Nephron progenitor cell (in vitro differentiated cells): ENCODE results near the gene MRPL21.

Experiments
- DNase-seq: peaks from one replicate; pipeline ENCODE4 v3.0.0; 2021
- H3K27ac Mint-ChIP-seq: 2 replicates; pipeline ENCODE4 v1.8.0; 2021; ENCODE audit warnings: mild to moderate bottlenecking, moderate library complexity, mixed read lengths
- H3K27me3 Mint-ChIP-seq: 2 replicates; pipeline ENCODE4 v1.8.0; 2021; ENCODE audit warnings: mild to moderate bottlenecking, low read depth, mixed read lengths; ENCODE audit not compliant: poor library complexity
- H3K36me3 Mint-ChIP-seq: 2 replicates; pipeline ENCODE4 v1.8.0; 2021; ENCODE audit warnings: low read depth, mixed read lengths
- H3K4me1 Mint-ChIP-seq: 2 replicates; pipeline ENCODE4 v1.8.0; 2021; ENCODE audit warnings: mixed read lengths
- H3K4me3 Mint-ChIP-seq: 2 replicates; pipeline ENCODE4 v1.8.0; 2021; ENCODE audit warnings: mild to moderate bottlenecking, moderate library complexity, mixed read lengths
- H3K9me3 Mint-ChIP-seq: 2 replicates; pipeline ENCODE4 v1.8.0; 2021; ENCODE audit warnings: mild to moderate bottlenecking, moderate library complexity, mixed read lengths
- TF ChIP-seq, protein P1 (sequence below): fragments of 200-600 bp; sonication (generic); IDR thresholded peaks from 2 replicates; pipeline ENCODE4 v1.5.0; 2021; ENCODE audit warnings: antibody characterized with exemption

The MRPL21 gene

GRCh38 chr11:68923614-68924013 lies 20.0 kb upstream of the MRPL21 start:
- TF ChIP-seq, protein P1, sequence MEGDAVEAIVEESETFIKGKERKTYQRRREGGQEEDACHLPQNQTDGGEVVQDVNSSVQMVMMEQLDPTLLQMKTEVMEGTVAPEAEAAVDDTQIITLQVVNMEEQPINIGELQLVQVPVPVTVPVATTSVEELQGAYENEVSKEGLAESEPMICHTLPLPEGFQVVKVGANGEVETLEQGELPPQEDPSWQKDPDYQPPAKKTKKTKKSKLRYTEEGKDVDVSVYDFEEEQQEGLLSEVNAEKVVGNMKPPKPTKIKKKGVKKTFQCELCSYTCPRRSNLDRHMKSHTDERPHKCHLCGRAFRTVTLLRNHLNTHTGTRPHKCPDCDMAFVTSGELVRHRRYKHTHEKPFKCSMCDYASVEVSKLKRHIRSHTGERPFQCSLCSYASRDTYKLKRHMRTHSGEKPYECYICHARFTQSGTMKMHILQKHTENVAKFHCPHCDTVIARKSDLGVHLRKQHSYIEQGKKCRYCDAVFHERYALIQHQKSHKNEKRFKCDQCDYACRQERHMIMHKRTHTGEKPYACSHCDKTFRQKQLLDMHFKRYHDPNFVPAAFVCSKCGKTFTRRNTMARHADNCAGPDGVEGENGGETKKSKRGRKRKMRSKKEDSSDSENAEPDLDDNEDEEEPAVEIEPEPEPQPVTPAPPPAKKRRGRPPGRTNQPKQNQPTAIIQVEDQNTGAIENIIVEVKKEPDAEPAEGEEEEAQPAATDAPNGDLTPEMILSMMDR: no peak
- Mint-ChIP-seq H3K27me3 (no peaks in the 10 kb centered on the region), H3K4me3 (no peak overlapping the region), H3K36me3 (peaks cover 100% of the 10 kb centered on the region), H3K9me3 (peaks cover 50% of the 10 kb centered on the region), H3K4me1 (no peaks in the 10 kb centered on the region), H3K27ac (no peak overlapping the region)
- no peak for DNase-seq

GRCh38 chr11:68916439-68916838 lies 12.8 kb upstream of the MRPL21 start:
- H3K27ac Mint-ChIP-seq: no peak overlapping the region
- H3K4me3 Mint-ChIP-seq: no peak overlapping the region
- no peaks in the 10 kb centered on the region for H3K27me3 Mint-ChIP-seq
- no peaks in the 10 kb centered on the region for H3K4me1 Mint-ChIP-seq
- peaks cover 65% of the 10 kb centered on the region for H3K36me3 Mint-ChIP-seq
- DNase-seq: no peak
- TF ChIP-seq, protein P1: no peak
- no peaks in the 10 kb centered on the region for H3K9me3 Mint-ChIP-seq

- no peak for DNase-seq
- peaks cover 49% of the 10 kb centered on the region for H3K36me3 Mint-ChIP-seq
- no peaks in the 10 kb centered on the region for H3K27me3 Mint-ChIP-seq
- no peaks in the 10 kb centered on the region for H3K9me3 Mint-ChIP-seq
- no peak overlapping the region for H3K27ac Mint-ChIP-seq
- no peak overlapping the region for H3K4me3 Mint-ChIP-seq
- no peaks in the 10 kb centered on the region for H3K4me1 Mint-ChIP-seq
- TF ChIP-seq, protein P1: no peak
Measured at GRCh38 chr11:68914761-68915160, 11.1 kb upstream of the MRPL21 start.

- Mint-ChIP-seq H3K27me3 (no peaks in the 10 kb centered on the region), H3K27ac (no peak overlapping the region), H3K36me3 (peaks cover 40% of the 10 kb centered on the region), H3K4me3 (no peak overlapping the region), H3K4me1 (no peaks in the 10 kb centered on the region), H3K9me3 (no peaks in the 10 kb centered on the region)
- TF ChIP-seq, protein P1: no peak
- DNase-seq: no peak
Measured at GRCh38 chr11:68913188-68913587, 9.6 kb upstream of the MRPL21 start.

DNA sequence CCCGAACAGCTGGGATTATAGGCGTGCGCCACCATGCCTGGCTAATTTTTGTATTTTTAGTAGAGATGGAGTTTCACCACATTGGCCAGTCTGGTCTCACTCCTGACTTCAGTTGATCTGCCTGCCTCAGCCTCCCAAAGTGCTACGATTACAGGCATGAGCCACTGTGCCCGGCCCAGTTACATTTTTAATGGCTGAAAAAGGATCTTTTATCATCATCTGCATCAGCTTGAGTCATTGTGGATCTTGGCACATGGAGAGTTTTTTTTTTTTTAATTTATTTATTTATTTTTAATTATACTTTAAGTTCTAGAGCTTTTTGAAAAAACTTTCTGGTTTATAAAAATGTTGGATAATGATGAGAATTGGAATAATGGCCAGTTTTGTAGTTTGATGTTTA lies 8.6 kb upstream of the MRPL21 start:
- Mint-ChIP-seq H3K27me3 (no peaks in the 10 kb centered on the region), H3K36me3 (peaks cover 43% of the 10 kb centered on the region), H3K4me3 (no peak overlapping the region), H3K9me3 (no peaks in the 10 kb centered on the region), H3K4me1 (no peaks in the 10 kb centered on the region), H3K27ac (no peak overlapping the region)
- TF ChIP-seq, protein P1: no peak
- DNase-seq: no peak

GRCh38 chr11:68911731-68912130 lies 8.1 kb upstream of the MRPL21 start:
- DNase-seq: no peak
- Mint-ChIP-seq H3K4me3 (no peak overlapping the region), H3K4me1 (no peaks in the 10 kb centered on the region), H3K27ac (no peak overlapping the region), H3K27me3 (no peaks in the 10 kb centered on the region), H3K9me3 (no peaks in the 10 kb centered on the region), H3K36me3 (peaks cover 43% of the 10 kb centered on the region)
- TF ChIP-seq, protein P1: no peak
